LNCaP clone FGC (cell line): ENCODE data around the gene ZNF695.

Experiments
- DNase-seq: peaks from one replicate; pipeline ENCODE4 v3.0.0-alpha.2; 2011; ENCODE audit warnings: low read depth
- H3K4me3 ChIP-seq: 2 replicates; pipeline ENCODE4 v1.5.1; 2011; ENCODE audit warnings: mild to moderate bottlenecking, low read depth, low read length, control low read depth
- CTCF ChIP-seq: IDR thresholded peaks from 2 replicates; pipeline ENCODE4 v1.5.1; 2012; ENCODE audit warnings: mild to moderate bottlenecking; ENCODE audit not compliant: control insufficient read depth, insufficient read depth; ENCODE audit errors: extremely low read depth

The ZNF695 gene

DNA sequence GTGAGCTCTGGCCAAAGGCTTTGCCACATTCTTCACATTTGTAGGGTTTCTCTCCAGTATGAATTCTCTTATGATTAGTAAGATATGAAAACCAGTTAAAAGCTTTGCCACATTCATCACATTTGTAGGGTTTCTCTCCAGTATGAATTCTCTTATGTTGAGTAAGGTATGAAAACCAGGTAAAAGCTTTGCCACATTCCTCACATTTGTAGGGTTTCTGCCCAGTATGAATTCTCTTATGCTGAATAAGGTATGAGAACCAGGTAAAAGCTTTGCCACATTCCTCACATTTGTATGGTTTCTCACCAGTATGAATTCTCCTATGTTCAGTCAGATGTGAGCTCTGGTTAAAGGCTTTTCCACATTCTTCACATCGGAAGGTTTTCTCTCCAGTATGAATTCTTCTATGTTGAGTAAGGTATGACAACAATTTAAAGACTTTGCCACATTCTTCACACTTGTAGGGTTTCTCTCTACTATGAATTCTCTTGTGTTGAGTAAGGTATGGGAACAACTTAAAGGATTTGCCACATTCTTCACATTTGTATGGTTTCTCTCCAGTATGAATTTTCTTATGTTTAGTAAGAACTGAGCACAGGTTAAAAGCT lies 20.7 kb downstream of the ZNF695 start:
- no peak for DNase-seq
- no peak overlapping the region for H3K4me3 ChIP-seq
- TF ChIP-seq CTCF, result no peak

GRCh38 chr1:246978785-246979184 lies 29.1 kb downstream of the ZNF695 start:
- no peak overlapping the region for H3K4me3 ChIP-seq
- TF ChIP-seq CTCF, result no peak
- DNase-seq, result no peak

- TF ChIP-seq CTCF, result no peak
- DNase-seq, result no peak
Measured at GRCh38 chr1:246978281-246978680, 29.6 kb downstream of the ZNF695 start.

DNA sequence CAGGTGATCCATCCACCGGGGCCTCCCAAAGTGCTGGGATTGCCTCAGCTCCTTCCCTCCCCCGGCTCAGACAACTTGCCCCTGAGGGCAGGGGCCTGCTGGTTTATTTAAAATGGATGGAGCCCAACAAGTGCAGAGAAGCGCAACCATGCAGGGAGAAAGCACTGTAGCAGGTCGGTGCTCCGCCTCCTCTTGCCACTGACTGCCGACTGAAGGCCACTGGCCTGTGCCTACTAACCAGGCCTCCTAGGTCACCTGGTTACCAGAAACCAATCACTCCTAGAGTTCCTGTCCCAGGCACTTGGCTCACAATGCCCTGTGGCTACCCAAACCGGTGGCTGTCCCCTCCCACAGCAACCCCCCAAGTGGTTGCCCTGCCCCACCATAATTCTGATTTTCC lies 35.9 kb downstream of the ZNF695 start:
- H3K4me3 ChIP-seq, result no peak overlapping the region
- no peak for DNase-seq
- TF ChIP-seq CTCF, result no peak

More at GRCh38 chr1:246978281-246978680, 29.6 kb downstream of the ZNF695 start:
- no peak overlapping the region for H3K4me3 ChIP-seq

GRCh38 chr1:246971090-246971721 lies 36.7 kb downstream of the ZNF695 start:
- DNase-seq, result peak; percentile 11
- no peak overlapping the region for H3K4me3 ChIP-seq
- peak; percentile 85 for TF ChIP-seq CTCF

- TF ChIP-seq CTCF, result no peak
- H3K4me3 ChIP-seq, result no peak overlapping the region
- DNase-seq, result no peak
Measured at GRCh38 chr1:246969621-246970020, 38.2 kb downstream of the ZNF695 start.

- no peak for TF ChIP-seq CTCF
- no peak for DNase-seq
- H3K4me3 ChIP-seq, result no peak overlapping the region
Measured at GRCh38 chr1:246966502-246966901, 41.4 kb downstream of the ZNF695 start.
